MCF 10A (cell line): ENCODE measurements around the gene DNAH17. TPM values are rescaled to one million over a fixed set of nuclear protein-coding genes. Genes with fewer than 3 reads are reported as not detected.
A peak's percentile ranks its signal among the peaks of the same experiment; 100 is the strongest.

Experiments used
- BruUV-seq: library from RNA; stranded (reverse); fragments of 400-500 nt; replicated peaks from 2 replicates; lab custom pipeline; 2021; lab: Mats Ljungman, UMichigan
- CTCF ChIA-PET: fragments of 300-600 bp; sonication (Branson Sonifier 250); formaldehyde crosslinking; extraction: SDS; loops from one replicate; lab custom pipeline; 2021; ENCODE audit warnings: antibody characterized with exemption, inconsistent platforms; lab: Yijun Ruan, JAX
- POLR2A ChIA-PET: fragments of 300-600, 350-650 bp; sonication (Branson Sonifier 250); formaldehyde crosslinking; extraction: SDS; loops from one replicate; lab custom pipeline; 2020; ENCODE audit warnings: antibody characterized with exemption, inconsistent platforms; lab: Yijun Ruan, JAX
- DNase-seq: peaks from one replicate; pipeline ENCODE4 v3.0.0-alpha.2; 2018; ENCODE audit not compliant: unreplicated experiment
- H3K27ac Mint-ChIP-seq: one replicate; pipeline ENCODE4 v1.8.0; 2022; ENCODE audit warnings: mild to moderate bottlenecking, low read depth, mixed read lengths; ENCODE audit not compliant: unreplicated experiment
- H3K27me3 Mint-ChIP-seq: one replicate; pipeline ENCODE4 v1.8.0; 2022; ENCODE audit warnings: mixed read lengths; ENCODE audit not compliant: insufficient read depth, unreplicated experiment
- H3K36me3 Mint-ChIP-seq: one replicate; pipeline ENCODE4 v1.8.0; 2022; ENCODE audit warnings: mild to moderate bottlenecking, moderate library complexity, mixed read lengths; ENCODE audit not compliant: insufficient read depth, unreplicated experiment
- H3K4me1 Mint-ChIP-seq: one replicate; pipeline ENCODE4 v1.8.0; 2022; ENCODE audit warnings: mixed read lengths; ENCODE audit not compliant: insufficient read depth, unreplicated experiment
- H3K4me3 Mint-ChIP-seq: one replicate; pipeline ENCODE4 v1.8.0; 2022; ENCODE audit warnings: mild to moderate bottlenecking, moderate library complexity, mixed read lengths; ENCODE audit not compliant: unreplicated experiment
- H3K9me3 Mint-ChIP-seq: one replicate; pipeline ENCODE4 v1.8.0; 2022; ENCODE audit warnings: mixed read lengths; ENCODE audit not compliant: unreplicated experiment
- CTCF ChIP-seq: fragments of 200-600 bp; IDR thresholded peaks from one replicate; pipeline ENCODE4 v1.8.0; 2022; ENCODE audit warnings: antibody characterized with exemption, mild to moderate bottlenecking; ENCODE audit not compliant: unreplicated experiment
- intact Hi-C: fragments of 100-400 bp; cut with micrococcal nuclease; formaldehyde crosslinking; loops from 2 replicates; pipeline ENCODE4 v1.14.1; 2022
- total RNA-seq: library from RNA; stranded (reverse); gene quantifications from 2 replicates; pipeline ENCODE4 v1.2.3, GENCODE V29; 2022

The DNAH17 gene
- total RNA-seq, 1 experiment from 2014 or later = not detected

- TF ChIP-seq CTCF = no peak
- ChIA-PET POLR2A (interaction anchor here (0.6 to 1.3 kb wide), 5 partner anchors 10 to 109 kb away, joined by 3 to 6 read pairs (median 3); no protein-coding TSS in a partner anchor), CTCF (interaction anchor here (0.5 to 1.5 kb wide), 4 partner anchors 21 to 973 kb away, joined by 3 to 4 read pairs (median 4); no protein-coding TSS in a partner anchor)
- Mint-ChIP-seq H3K36me3 (peaks cover 22% of the 10 kb centered on the region), H3K4me1 (peaks cover 56% of the 10 kb centered on the region), H3K4me3 (no peak overlapping the region), H3K27me3 (no peaks in the 10 kb centered on the region), H3K9me3 (no peaks in the 10 kb centered on the region), H3K27ac (no peak overlapping the region)
- no TSS peak for BruUV-seq
- intact Hi-C loops = no loop called here
- no peak for DNase-seq
Observed at GRCh38 chr17:78381601-78382232, 195.5 kb downstream of the DNAH17 start.

GRCh38 chr17:78380370-78380769, 196.8 kb downstream of the DNAH17 start:
- Mint-ChIP-seq H3K36me3 (peaks cover 22% of the 10 kb centered on the region), H3K27ac (no peak overlapping the region), H3K4me1 (peaks cover 57% of the 10 kb centered on the region), H3K9me3 (no peaks in the 10 kb centered on the region), H3K4me3 (peak overlapping the region; percentile 29), H3K27me3 (no peaks in the 10 kb centered on the region)
- TF ChIP-seq CTCF = no peak
- intact Hi-C loops = no loop called here
- DNase-seq = no peak
- ChIA-PET CTCF (no interaction called here), POLR2A (interaction anchor here (3.9 kb wide), 1 partner anchor 21 kb away, joined by 35 read pairs; the partner anchor contains the start of gene SOCS3)
- BruUV-seq = TSS peak; percentile 24

- no peaks in the 10 kb centered on the region for H3K27me3 Mint-ChIP-seq
- H3K4me3 Mint-ChIP-seq = peak overlapping the region; percentile 85
- peak; percentile 81 for DNase-seq
- TSS peak; percentile 56 for BruUV-seq
- peaks cover 58% of the 10 kb centered on the region for H3K4me1 Mint-ChIP-seq
- H3K9me3 Mint-ChIP-seq = no peaks in the 10 kb centered on the region
- ChIA-PET POLR2A (interaction anchor here (0.6 to 3.9 kb wide), 8 partner anchors 9 to 1724 kb away, joined by 3 to 35 read pairs (median 4); partner anchors contain the start of genes SOCS3 and USP36), CTCF (interaction anchor here (0.6 to 1.1 kb wide), 2 partner anchors 67 to 131 kb away, joined by 3 to 6 read pairs; no protein-coding TSS in a partner anchor)
- intact Hi-C loops = no loop called here
- peaks cover 16% of the 10 kb centered on the region for H3K36me3 Mint-ChIP-seq
- H3K27ac Mint-ChIP-seq = peak overlapping the region; percentile 66
- TF ChIP-seq CTCF = no peak
Observed at GRCh38 chr17:78379131-78379491, 198.1 kb downstream of the DNAH17 start.
